GM12878 (cell line): Measurements from ENCODE around the gene CCDC28B. TPM values are rescaled to one million over a fixed set of nuclear protein-coding genes. Genes with fewer than 3 reads are reported as not detected.

Experiments used
- ATAC-seq: fragments of 200-7000 bp; cut with Tn5 transposase; 3 replicates; pipeline ENCODE4 v1.9.1; 2020; ENCODE audit warnings: mild to moderate bottlenecking, moderate library complexity
- BruUV-seq: library from RNA; stranded (reverse); fragments of 400-500 nt; replicated peaks from 2 replicates; lab custom pipeline; 2021; lab: Mats Ljungman, UMichigan
- CTCF ChIA-PET: fragments of 300-600 bp; sonication (Branson Sonifier 250); formaldehyde crosslinking; extraction: SDS; loops from one replicate; lab custom pipeline; 2021; ENCODE audit warnings: inconsistent platforms; lab: Yijun Ruan, JAX
- POLR2A ChIA-PET: fragments of 350-600 bp; formaldehyde crosslinking; extraction: SDS; loops from one replicate; lab custom pipeline; 2021; ENCODE audit warnings: inconsistent platforms; lab: Charles Lee
- RAD21 ChIA-PET: fragments of 300-600 bp; sonication (Branson Sonifier 250); formaldehyde crosslinking; loops from one replicate; lab custom pipeline; 2023; ENCODE audit warnings: antibody characterized with exemption; ENCODE audit not compliant: unreplicated experiment; lab: Charles Lee
- SMC1A ChIA-PET: fragments of 300-600 bp; sonication (Branson Sonifier 250); formaldehyde crosslinking; loops from one replicate; lab custom pipeline; 2023; ENCODE audit not compliant: unreplicated experiment, uncharacterized antibody; lab: Charles Lee
- DNase-seq: peaks from one replicate; pipeline ENCODE4 v3.0.0-alpha.2; 2011; ENCODE audit warnings: low read depth, low spot score
- FAIRE-seq: peaks from 3 replicates; lab custom pipeline; 2011; peaks lifted over from hg19 to GRCh38; lab: Jason Lieb, UNC
- H2AFZ ChIP-seq: 2 replicates; pipeline ENCODE4 v1.6.0; 2011; ENCODE audit warnings: low read depth, low read length, control low read depth; ENCODE audit not compliant: control insufficient read depth
- H3K27ac ChIP-seq: 2 replicates; pipeline ENCODE4 v1.5.1; 2011; ENCODE audit warnings: control low read depth; ENCODE audit not compliant: control insufficient read depth, insufficient read depth
- H3K27me3 ChIP-seq, 2 experiments: replicated peaks in 1 of 2; 2 replicates each; pipeline versions ENCODE4 v1.6.0 to v1.6.1; 2011; ENCODE audit warnings: low read length in 1 of 2; ENCODE audit not compliant: control insufficient read depth in 2 of 2, insufficient read depth in 2 of 2
- H3K36me3 ChIP-seq, 2 experiments: 2 replicates each; pipeline ENCODE4 v1.5.1; 2011; ENCODE audit warnings: low read length in 1 of 2; ENCODE audit not compliant: control insufficient read depth in 2 of 2, insufficient read depth in 2 of 2
- H3K4me1 ChIP-seq: 2 replicates; pipeline ENCODE4 v1.6.1; 2011; ENCODE audit warnings: mild to moderate bottlenecking, low read length, moderate library complexity, mixed read lengths; ENCODE audit not compliant: control insufficient read depth, insufficient read depth
- H3K4me2 ChIP-seq: 2 replicates; pipeline ENCODE4 v1.6.0; 2011; ENCODE audit warnings: control low read depth; ENCODE audit not compliant: control insufficient read depth, insufficient read depth
- H3K4me3 ChIP-seq: fragments of 200-600 bp; sonication (generic); 2 replicates; pipeline ENCODE4 v1.5.1; 2016
- H3K79me2 ChIP-seq: 2 replicates; pipeline ENCODE4 v1.6.0; 2011; ENCODE audit warnings: low read length; ENCODE audit not compliant: control insufficient read depth, insufficient read depth
- H3K9ac ChIP-seq: 2 replicates; pipeline ENCODE4 v1.8.0; 2011; ENCODE audit warnings: low read length, control low read depth, mixed read lengths; ENCODE audit not compliant: control insufficient read depth, insufficient read depth
- H3K9me3 ChIP-seq: replicated peaks from 3 replicates; pipeline ENCODE4 v1.5.1; 2011; ENCODE audit warnings: mild to moderate bottlenecking, low read length; ENCODE audit not compliant: control insufficient read depth, insufficient read depth
- H4K20me1 ChIP-seq: 2 replicates; pipeline ENCODE4 v1.6.0; 2011; ENCODE audit not compliant: control insufficient read depth, insufficient read depth
- CHD2 ChIP-seq: IDR thresholded peaks from 2 replicates; pipeline ENCODE4 v1.6.1; 2011; ENCODE audit warnings: low read depth, low read length, improper control_type of control experiment, borderline replicate concordance
- CREB1 ChIP-seq: IDR thresholded peaks from 2 replicates; pipeline ENCODE4 v1.6.1; 2012; ENCODE audit warnings: low read depth, mild to moderate bottlenecking, inconsistent platforms
- RFX5 ChIP-seq: IDR thresholded peaks from 2 replicates; pipeline ENCODE4 v1.6.1; 2011; ENCODE audit warnings: low read depth, low read length, improper control_type of control experiment
- WGBS: methylation state at CpG from one replicate; pipeline ENCODE4 v1.1.6; 2016; ENCODE audit warnings: low lambda C conversion rate; ENCODE audit not compliant: insufficient replicate concordance, insufficient coverage; ENCODE audit errors: missing lambda C conversion rate; 5-methylcytosine and 5-hydroxymethylcytosine counted together
- in situ Hi-C: fragments of 300-500 bp; cut with MboI; formaldehyde crosslinking; loops from 9 replicates; pipeline ENCODE4 v1.14.3; 2018; ENCODE audit warnings: mixed read lengths
- intact Hi-C: fragments of 100-400 bp; cut with micrococcal nuclease; formaldehyde crosslinking; loops from one replicate; pipeline ENCODE4 v1.14.2; 2022; ENCODE audit not compliant: unreplicated experiment
- polyA plus RNA-seq, 11 experiments: library from polyadenylated mRNA; depleted of rRNA in 4 of 11; unstranded in 6 of 11; stranded (reverse) in 5 of 11; fragments of >200 nt; fragmentation: Nextera tagmentation in 4 of 11; fragmentation: Illumina TruSeq in 1 of 11; extraction: Ambion mirVana in 4 of 11; extraction: Trizol in 1 of 11; gene quantifications; 1 replicate in 1 of 11; 2 replicates in 10 of 11; pipeline versions ENCODE4 v1.2.1 to v1.2.3, GENCODE V29; 2011 to 2016; ENCODE audit warnings: inconsistent platforms in 2 of 11, missing spikeins in 2 of 11, low read depth in 1 of 11
- total RNA-seq, 4 experiments: library from RNA; depleted of rRNA in 3 of 4; stranded (reverse); fragments of >200 nt in 3 of 4; fragmentation: Illumina TruSeq in 1 of 4; extraction: Trizol in 1 of 4; gene quantifications; 2 replicates each; pipeline versions ENCODE4 v1.2.1 to v1.2.3, GENCODE V29; 2013 to 2021
- TF ChIP-seq, protein P1 (sequence below): fragments of 450-650 bp; formaldehyde crosslinking; IDR thresholded peaks from 2 replicates; pipeline ENCODE4 v1.4.0; 2020; ENCODE audit warnings: mild to moderate bottlenecking, moderate library complexity

Gene CCDC28B
- total and polyA plus RNA-seq, 10 of the 15 experiments (the other 5 are each of a cell fraction or from before 2014, with no cell fraction given): 10.5 to 135 (median 90.6) TPM

DNA sequence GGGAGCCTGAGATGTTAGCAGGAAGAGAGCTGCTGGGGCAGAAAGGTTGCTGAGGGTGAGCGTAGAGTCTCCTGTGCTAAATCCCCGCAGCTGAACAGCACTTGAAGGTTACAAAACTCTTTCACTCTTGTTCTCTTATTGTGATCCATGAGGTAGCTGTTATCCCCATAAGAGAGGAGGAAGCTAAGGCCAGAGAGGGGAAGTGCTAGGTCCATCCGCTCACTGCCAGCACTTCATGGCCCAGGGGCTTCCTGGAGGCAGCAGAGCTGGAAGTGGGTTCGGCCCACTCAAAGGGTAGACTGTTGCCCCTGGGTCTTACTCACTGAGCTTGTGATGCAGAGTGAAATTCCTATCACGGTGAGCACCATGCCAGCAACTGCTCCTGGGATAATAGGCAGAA lies 16.2 kb downstream of the CCDC28B start:
- H3K36me3 ChIP-seq: peaks cover 0 to 10% of the 10 kb centered on the region in 2 experiments; a peak in 1 of 4 replicates
- H3K4me1 ChIP-seq: peaks cover 3% of the 10 kb centered on the region; the same call in 1 of the 2 replicates
- no peaks in the 10 kb centered on the region for H4K20me1 ChIP-seq
- H3K79me2 ChIP-seq: peaks cover 3% of the 10 kb centered on the region; the same call in 1 of the 2 replicates
- WGBS: 51% methylated on average over 5 of the region's 5 CpGs
- CTCF ChIA-PET: interaction anchor here (0.7 to 7.7 kb wide), 39 partner anchors 9 to 496 kb away, joined by 3 to 123 read pairs (median 9); partner anchors contain the start of genes BSDC1, CCDC28B, FAM167B and IQCC
- in situ Hi-C loops: no loop called here
- no peak overlapping the region for H3K4me2 ChIP-seq
- TF ChIP-seq RFX5 (no peak), CHD2 (no peak), CREB1 (no peak)
- TF ChIP-seq, protein P1, sequence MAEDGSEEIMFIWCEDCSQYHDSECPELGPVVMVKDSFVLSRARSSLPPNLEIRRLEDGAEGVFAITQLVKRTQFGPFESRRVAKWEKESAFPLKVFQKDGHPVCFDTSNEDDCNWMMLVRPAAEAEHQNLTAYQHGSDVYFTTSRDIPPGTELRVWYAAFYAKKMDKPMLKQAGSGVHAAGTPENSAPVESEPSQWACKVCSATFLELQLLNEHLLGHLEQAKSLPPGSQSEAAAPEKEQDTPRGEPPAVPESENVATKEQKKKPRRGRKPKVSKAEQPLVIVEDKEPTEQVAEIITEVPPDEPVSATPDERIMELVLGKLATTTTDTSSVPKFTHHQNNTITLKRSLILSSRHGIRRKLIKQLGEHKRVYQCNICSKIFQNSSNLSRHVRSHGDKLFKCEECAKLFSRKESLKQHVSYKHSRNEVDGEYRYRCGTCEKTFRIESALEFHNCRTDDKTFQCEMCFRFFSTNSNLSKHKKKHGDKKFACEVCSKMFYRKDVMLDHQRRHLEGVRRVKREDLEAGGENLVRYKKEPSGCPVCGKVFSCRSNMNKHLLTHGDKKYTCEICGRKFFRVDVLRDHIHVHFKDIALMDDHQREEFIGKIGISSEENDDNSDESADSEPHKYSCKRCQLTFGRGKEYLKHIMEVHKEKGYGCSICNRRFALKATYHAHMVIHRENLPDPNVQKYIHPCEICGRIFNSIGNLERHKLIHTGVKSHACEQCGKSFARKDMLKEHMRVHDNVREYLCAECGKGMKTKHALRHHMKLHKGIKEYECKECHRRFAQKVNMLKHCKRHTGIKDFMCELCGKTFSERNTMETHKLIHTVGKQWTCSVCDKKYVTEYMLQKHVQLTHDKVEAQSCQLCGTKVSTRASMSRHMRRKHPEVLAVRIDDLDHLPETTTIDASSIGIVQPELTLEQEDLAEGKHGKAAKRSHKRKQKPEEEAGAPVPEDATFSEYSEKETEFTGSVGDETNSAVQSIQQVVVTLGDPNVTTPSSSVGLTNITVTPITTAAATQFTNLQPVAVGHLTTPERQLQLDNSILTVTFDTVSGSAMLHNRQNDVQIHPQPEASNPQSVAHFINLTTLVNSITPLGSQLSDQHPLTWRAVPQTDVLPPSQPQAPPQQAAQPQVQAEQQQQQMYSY (CRISPR knock-in tag): no peak
- TF ChIP-seq, all 136 proteins: peak for 0
- POLR2A ChIA-PET: interaction anchor here (0.5 to 3.0 kb wide), 7 partner anchors 16 to 178 kb away, joined by 3 to 18 read pairs (median 4); partner anchors contain the start of genes BSDC1, CCDC28B and MARCKSL1
- RAD21 ChIA-PET: interaction anchor here (0.8 to 3.2 kb wide), 15 partner anchors 11 to 204 kb away, joined by 3 to 49 read pairs (median 10); partner anchors contain the start of genes IQCC and MARCKSL1
- no peak overlapping the region for H2AFZ ChIP-seq
- H3K9ac ChIP-seq: no peak overlapping the region
- FAIRE-seq (no peak), ATAC-seq (no peak), DNase-seq (no peak)
- no peaks in the 10 kb centered on the region for H3K9me3 ChIP-seq
- H3K27ac ChIP-seq: no peak overlapping the region
- intact Hi-C loops: no loop called here
- H3K27me3 ChIP-seq: no peaks in the 10 kb centered on the region
- H3K4me3 ChIP-seq: no peak overlapping the region
- BruUV-seq: no TSS peak
- SMC1A ChIA-PET: interaction anchor here (0.9 to 4.6 kb wide), 21 partner anchors 12 to 197 kb away, joined by 3 to 44 read pairs (median 5); partner anchors contain the start of genes BSDC1, FAM167B, HDAC1 and LCK
